ENCODE data around the gene HCN1. TPM values are rescaled to one million over a fixed set of nuclear protein-coding genes. Genes with fewer than 3 reads are reported as not detected.

Gene HCN1
- total RNA-seq, 4 donors from 2014 or later = 0.09 to 0.48 (median 0.13) TPM; not detected in 1

- no peak for ATAC-seq (ENCODE audit: low FRiP score)
- TF ChIP-seq CTCF (IDR thresholded peaks at IDR 0.05) = no peak
- no peak for DNase-seq (ENCODE audit: low spot score)
These were observed 69.0 kb downstream of the HCN1 start for GRCh38 chr5:45627076-45627656.

GRCh38 chr5:45623832-45624231, 72.3 kb downstream of the HCN1 start:
- DNase-seq (ENCODE audit: low spot score) = no peak
- peak; percentile 76 for ATAC-seq (ENCODE audit: low FRiP score)
- no peak for TF ChIP-seq CTCF (IDR thresholded peaks at IDR 0.05)

GRCh38 chr5:45622365-45622764, 73.8 kb downstream of the HCN1 start:
- no peak for ATAC-seq (ENCODE audit: low FRiP score)
- DNase-seq (ENCODE audit: low spot score) = no peak
- no peak for TF ChIP-seq CTCF (IDR thresholded peaks at IDR 0.05)

- ATAC-seq (ENCODE audit: low FRiP score) = no peak
- no peak for DNase-seq (ENCODE audit: low spot score)
These were observed 78.2 kb downstream of the HCN1 start for GRCh38 chr5:45617859-45618416.

GRCh38 chr5:45609661-45610060, 86.5 kb downstream of the HCN1 start:
- no peak for ATAC-seq (ENCODE audit: low FRiP score)
- TF ChIP-seq CTCF (IDR thresholded peaks at IDR 0.05) = no peak

More at GRCh38 chr5:45617859-45618416, 78.2 kb downstream of the HCN1 start:
- no peak for TF ChIP-seq CTCF (IDR thresholded peaks at IDR 0.05)

GRCh38 chr5:45604092-45604491, 92.1 kb downstream of the HCN1 start:
- DNase-seq (ENCODE audit: low spot score) = no peak
- no peak for TF ChIP-seq CTCF (IDR thresholded peaks at IDR 0.05)
- ATAC-seq (ENCODE audit: low FRiP score) = no peak

More at GRCh38 chr5:45609661-45610060, 86.5 kb downstream of the HCN1 start:
- no peak for DNase-seq (ENCODE audit: low spot score)

GRCh38 chr5:45601424-45601823, 94.8 kb downstream of the HCN1 start:
- no peak for TF ChIP-seq CTCF (IDR thresholded peaks at IDR 0.05)
- ATAC-seq (ENCODE audit: low FRiP score) (no peak), DNase-seq (ENCODE audit: low spot score) (no peak)
